SU-DHL-6 (cell line): ENCODE data around the gene COL6A3.

Source experiments
- CTCF ChIP-seq: fragments of 200-600 bp; sonication (generic); IDR thresholded peaks from one replicate; pipeline ENCODE4 v1.5.1; 2017; ENCODE audit warnings: antibody characterized with exemption, mild to moderate bottlenecking, low read length, moderate library complexity; ENCODE audit not compliant: insufficient read depth, poor library complexity, severe bottlenecking
- EZH2phosphoT487 ChIP-seq: fragments of 200-600 bp; sonication (generic), shearing (Covaris generic); conservative IDR thresholded peaks from 2 replicates; pipeline ENCODE4 v1.6.1; 2018; ENCODE audit warnings: mild to moderate bottlenecking, antibody characterized with exemption, low read length, moderate library complexity, mixed read lengths

- TF ChIP-seq CTCF (no peak), EZH2phosphoT487 (no peak)
Observed at GRCh38 chr2:237450108-237450507, 36.1 kb upstream of the COL6A3 start.
